GM21423 (cell line): ENCODE measurements around the gene UQCR11.

Source experiments
- ATAC-seq: cut with Tn5 transposase; IDR thresholded peaks from one replicate; pipeline ENCODE4 v1.9.1; 2021; ENCODE audit warnings: mild to moderate bottlenecking, moderate library complexity; ENCODE audit not compliant: unreplicated experiment

The UQCR11 gene

DNA sequence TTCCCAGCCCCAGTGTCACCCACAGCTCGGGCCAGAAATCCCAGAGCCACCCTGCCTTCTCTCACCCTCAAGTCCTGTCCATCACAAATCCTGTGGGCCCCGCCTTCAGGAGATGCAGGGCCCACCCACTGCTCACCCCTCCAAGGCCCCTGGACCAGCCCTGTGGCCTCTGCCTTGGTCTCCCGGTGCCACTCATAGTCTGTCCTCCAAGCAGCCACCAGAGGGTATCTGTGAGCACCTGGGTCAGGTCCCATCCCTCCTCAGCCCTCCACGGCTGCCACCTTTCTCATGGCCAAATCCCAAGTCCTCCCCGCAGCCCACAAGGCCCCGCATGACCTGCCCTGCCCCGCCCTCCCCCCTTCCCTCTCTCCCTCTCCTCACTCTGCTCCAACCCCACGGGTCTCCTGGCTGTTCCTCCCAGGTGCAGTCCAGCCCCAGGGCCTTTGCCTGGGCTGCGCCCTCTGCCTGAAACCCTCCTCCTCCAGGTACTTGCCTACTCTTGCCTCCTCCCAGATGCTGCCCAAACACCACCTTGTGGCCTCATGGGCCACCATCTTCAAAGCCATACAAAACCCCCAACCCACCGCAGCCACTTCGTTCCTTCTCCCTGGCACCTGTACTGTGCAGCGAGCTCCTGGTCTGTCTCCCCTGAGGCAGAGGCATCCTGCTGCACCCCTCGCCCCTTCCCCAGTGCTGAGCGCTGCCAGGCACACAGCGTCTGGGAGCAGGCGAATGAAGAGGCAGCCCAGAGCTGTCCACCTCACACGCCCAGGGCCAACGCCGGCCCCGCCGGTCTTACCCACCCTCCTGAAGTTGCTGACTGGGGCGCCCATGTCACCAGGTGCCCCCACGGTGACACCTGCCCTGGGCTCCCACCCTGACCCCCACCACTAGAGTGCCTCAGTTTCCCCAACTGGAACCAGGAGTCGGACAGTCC lies 13.2 kb upstream of the UQCR11 start:
- ATAC-seq = no peak

DNA sequence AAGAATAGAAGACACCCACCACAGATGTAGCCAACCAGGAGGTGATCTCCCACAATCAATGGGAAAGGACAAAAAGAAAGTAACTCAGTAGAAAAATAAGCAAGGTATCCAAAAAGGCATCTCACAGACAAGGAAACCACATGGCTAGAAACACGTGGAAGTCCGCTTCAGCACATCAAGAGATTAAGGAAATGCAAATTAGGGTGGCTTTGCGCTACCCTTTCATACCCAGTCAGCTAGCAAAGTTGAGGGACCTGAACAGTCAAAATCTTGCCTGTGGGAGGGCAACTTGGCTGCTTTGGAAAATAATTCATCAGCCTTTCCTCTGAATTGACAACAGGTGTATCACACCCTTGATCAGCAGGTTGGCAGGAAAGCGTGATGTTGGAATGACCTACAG lies 11.6 kb upstream of the UQCR11 start:
- ATAC-seq = no peak

DNA sequence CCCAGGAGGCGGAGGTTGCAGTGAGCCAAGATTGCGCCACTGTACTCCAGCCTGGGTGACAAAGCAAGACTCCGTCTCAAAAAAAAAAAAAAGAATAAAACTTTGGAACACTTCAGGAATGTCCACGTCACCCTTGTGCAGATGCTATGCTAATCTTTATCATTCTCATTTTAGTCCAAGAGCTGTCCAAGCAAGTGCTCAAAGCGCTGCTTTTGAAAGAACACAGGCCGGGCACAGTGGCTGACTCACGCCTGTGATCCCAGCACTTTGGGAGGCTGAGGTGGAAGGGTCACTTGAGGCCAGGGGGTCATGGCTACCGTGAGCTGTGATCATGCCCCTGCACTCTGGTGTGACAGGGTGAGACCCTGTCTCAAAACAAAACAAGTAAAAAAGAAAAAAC lies 11.1 kb upstream of the UQCR11 start:
- ATAC-seq = no peak

DNA sequence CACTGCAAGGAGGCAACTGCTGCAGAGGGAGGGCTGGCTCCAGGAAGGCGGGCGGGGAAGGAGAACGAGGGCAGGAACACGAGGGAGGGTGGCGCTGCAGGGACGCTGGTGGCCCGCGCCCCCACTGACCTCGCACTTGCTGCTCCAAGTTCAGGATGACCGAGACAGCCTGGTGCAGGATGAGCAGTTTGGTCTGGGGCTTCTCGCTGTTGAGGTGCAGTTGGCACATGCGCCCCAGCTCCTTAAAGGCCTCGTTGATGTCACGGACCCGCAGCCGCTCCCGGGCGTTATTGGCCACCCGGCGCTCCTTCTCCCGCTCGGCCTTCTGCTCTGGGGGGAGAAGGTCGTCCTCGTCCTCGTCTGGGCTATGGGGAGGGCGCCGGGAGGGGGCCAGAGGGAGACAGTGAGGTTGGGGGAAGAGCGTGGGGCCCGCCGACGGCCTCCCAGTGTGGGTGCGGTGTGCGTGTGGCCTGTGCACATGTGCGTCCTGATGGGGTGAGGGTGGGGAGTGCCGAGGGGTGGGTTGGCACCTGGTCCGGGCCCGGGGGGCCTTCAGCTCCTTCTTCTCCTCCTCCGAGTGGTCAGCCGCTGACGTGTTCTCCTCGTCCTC lies 10.0 kb upstream of the UQCR11 start:
- no peak for ATAC-seq

DNA sequence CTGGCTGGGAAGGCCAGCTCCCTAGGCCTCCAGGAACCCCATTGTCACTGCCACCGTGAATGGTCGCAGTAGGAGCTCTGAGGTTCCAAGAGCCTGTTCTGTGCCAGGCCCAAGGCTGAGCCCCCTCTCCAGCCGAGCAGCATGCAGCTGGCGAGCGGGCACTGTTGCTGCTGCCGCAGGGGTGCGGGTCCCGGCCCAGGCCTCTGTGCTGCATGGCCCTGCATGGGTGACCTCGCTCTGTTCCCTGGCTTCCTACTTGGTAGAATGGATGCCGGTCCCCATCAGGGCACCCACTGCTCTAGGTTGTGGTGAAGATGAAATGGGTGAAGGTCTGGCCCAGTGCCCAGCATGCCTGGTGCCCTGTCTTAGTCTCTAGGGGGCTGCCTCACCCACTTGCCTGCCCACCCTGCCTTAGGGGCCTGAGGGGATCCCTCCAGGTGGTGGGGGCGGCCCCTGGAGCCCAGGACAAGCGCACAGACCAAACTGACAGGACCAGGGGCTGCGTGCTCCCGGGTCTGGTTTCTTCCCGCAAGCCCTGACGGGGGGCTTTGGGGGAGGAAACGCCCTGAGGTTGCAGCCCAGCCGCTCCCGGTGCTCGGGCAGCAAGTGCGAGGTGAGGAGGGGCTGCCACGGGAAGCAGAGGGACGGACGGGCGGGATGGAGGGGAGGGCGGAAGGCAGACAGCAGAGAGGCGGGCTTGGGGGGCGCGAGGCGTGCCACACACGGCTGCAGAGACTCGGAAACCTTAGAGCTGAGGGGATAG lies 8.7 kb upstream of the UQCR11 start:
- ATAC-seq = no peak

DNA sequence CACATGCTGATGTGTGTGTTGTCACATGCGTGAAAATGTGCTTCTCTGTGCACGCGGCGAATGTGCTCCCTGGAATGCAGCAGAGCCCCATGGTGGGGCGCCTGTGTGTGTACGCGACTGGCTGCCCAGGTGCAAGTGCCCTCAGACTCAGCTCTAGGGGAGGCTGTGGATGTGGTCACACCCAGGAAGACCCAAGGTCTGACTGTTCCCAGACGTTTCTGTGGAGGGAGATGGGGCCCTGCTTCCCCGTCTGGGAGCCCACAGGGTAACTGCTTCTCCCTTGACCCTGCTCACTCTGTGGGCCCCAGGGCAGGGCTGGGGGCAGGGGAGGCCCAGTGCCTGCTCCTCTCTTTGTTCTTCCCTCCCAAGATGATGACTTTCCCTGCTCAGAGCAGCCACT lies 7.9 kb upstream of the UQCR11 start:
- ATAC-seq = no peak

DNA sequence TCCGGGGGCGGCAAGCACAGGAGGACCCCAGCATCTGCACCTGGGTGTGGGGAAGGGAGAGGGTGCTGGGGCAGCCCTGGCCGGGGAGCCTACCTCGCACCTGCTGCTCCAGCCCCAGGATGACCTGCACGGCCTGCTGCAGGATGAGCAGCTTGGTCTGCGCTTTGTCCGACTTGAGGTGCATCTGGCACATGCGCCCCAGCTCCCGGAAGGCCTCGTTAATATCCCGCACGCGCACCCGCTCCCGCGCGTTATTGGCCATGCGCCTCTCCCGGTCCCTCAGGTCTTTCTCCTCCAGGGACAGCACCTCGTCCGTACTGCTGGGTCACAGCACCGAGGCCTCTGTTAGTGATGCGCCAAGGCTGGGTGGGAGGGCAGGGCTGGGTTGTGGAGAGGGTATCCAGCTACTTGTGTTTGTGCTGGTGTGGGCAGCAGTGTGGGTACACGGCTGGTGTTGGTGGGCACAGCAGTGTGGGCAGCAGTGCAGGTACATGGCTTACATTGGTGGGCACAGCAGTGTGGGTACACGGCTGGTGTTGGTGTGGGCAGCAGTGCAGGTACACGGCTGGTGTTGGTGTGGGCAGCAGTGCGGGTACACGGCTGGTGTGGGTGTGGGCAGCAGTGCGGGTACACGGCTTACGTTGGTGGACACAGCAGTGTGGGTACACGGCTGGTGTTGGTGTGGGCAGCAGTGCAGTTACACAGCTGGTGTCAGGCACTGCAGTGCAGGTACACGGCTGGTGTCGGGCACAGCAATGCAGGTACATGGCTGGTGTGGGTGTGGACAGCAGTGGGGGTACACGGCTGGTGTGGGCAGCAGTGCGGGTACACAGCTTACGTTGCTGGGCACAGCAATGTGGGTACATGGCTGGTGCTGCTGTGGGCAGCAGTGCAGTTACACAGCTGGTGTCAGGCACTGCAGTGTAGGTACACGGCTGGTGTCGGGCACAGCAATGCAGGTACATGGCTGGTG lies 7.1 kb upstream of the UQCR11 start:
- no peak for ATAC-seq

DNA sequence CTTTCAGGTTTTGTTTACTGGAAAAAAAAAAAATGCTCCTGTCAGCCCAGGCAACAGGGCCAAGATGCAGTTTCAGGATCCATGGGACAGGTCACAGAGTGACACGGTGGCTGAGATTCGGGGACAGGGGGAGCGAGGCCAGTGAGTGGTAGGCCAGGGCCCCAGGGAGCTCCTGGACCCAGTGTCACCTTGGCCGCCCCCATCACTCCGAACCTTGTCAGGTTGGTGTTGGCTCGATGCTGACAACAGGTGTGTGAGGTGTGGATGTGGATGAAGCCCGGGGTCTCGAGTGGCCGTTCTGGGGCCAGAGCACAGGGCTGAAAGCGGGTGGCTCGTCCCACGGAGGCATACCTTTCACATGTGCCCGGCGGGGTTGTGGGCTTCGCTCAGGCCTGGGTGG lies 6.1 kb upstream of the UQCR11 start:
- ATAC-seq = no peak

DNA sequence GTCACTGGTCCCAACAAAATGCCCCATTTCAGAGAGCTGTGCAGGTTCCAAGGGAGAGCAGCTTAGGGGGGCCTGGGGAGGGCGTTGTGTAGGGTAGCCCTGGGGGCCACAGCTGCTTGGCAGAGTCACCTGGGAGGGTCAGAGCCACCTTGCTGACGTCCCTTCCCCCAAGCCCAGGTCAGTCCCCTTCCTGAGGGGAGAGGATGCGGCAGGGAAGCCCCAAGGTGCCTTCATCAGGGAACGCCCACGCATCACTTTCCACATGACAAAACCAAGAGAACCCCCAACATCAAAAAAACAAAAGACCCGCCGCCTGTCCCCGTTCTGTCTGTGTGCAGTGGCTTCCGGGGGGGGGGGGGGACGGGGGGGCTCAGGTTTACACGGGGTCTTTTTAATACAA lies 5.3 kb upstream of the UQCR11 start:
- no peak for ATAC-seq

DNA sequence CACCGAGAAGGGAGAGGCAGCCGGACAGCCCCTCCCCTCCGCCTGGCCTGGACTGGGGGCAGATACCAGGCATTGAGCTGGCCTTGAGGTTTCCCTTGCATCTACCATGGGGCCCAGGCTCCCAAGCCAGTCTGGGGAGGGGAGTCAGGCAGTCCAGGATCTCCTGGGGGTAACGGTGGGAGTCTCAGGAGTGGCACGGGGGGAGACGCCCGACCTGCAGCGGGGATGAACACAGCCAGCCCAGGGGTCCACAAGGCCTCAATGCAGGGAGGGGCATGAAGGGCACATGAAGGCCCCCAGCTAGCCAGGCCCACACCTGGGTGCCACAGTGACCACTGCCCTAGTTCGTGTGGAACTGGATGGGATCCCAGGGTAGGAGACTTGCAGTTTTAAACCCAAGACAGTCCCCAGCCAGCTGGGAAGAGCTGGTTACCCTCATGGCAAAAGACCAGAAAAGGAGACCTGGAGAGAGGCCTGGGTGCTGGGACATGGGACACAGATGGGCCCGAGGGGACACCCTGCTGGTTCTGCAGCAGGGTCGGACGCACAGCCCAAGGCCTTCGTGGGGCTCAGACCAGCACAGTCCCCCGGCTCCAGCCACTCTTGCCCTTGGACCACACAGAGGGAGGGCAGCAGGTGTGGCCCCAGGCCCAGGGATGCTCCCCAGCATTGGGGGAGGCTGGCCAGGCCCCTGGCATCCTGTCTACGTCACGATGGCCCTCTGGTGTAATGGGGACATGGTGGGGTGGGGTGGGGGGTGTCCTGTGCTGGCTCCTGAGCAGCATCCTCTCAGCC lies 4.6 kb upstream of the UQCR11 start:
- ATAC-seq = no peak

DNA sequence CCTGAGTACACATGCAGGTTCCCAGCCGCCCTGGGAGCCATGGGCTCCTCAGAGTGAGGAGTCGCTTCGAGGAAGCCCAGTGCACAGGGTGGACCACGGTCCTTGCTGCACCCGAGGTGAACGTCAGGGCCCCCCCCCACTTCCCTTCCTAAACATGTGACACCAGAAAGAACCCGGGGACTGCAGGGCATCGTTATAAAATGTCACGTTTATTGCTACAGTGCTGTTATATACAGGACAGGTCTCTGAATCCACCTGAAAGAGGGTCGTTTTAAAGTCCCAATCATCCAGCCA lies 3.8 kb upstream of the UQCR11 start:
- no peak for ATAC-seq

DNA sequence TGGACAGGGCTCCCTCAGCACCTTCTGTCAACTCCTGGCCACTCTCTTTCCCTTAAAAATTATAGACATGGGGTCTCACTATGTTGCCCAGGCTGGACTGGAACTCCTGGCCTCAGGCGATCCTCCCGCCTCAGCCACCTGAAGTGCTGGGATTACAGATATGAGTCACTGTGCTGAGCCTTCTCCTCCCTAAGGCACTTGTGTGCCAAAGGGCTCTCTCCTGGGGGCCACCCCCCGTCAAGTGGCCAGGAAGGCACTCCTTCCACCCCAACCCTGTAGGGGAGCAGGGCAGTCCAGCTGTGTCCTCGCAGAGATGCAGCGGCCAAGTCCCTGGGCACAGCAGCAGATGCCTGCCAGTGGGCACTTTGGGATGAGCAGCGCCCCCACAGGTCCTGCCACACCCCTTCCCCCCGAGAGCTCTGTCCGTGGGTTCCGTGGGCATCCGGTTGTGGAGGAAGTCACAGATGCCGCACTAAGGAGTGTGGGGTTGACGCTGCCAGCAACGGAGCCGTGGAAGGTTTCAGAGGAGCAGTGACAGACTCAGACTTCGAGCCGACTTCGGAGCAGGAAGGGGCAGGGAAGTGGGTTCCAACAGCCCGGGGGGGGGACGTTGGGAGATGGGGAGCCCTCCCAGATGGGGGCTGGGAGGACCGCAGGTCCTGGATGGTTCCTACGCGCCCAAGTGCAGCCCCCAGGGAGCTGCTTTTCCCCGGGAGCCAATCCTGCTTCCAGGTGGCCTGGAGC lies 3.3 kb upstream of the UQCR11 start:
- ATAC-seq = no peak

DNA sequence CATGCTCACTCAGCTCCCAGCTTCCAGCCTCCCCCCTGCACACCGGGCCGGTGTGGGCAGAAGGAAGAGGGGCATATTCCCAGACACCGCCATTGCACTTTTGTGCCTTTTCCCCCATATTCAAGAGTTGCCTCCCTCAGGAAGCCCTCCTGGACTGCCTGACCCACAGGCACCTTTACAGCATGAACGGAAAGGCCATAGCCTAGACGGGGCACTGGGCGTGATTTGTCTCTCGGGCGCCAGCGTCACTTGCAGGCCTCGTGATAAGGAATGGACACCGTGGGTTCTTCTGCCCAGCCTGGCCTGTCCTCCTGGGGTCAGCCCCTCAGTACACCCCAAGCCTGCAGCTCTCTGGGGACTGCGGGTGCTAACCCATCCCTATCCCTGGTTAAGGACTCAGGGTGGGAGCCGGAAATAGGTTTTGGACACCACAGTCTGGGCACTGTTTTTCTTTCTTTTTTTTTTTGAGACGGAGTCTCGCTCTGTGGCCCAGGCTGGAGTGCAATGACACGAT lies 933 bp upstream of the UQCR11 start:
- ATAC-seq = no peak

DNA sequence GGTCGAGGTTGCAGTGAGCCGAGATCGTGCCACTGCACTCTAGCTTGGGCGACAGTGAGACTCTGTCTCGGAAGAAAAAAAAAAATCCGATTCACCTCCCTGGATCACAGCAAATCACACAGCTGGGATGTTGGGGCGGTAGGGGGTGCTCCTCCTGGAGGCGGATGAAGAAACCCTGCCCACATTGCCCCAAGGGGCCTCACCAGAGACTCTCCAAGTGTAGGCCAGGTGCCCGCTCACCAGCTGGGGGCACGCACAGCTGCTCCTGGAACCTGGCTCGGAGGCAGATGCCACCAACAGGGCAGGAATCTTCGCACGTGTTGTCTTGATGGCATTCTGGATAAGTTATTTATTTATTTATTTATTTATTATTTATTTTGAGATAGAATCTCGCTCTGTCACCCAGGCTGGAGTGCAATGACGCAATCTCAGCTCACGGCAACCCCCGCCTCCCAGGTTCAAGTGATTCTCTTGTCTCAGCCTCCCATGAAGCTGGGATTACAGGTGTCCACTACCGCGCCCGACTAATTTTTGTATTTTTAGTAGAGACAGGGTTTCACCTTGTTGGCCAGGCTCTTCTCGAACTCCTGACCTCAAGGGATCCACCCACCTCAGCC lies 3.1 kb downstream of the UQCR11 start:
- ATAC-seq = no peak

DNA sequence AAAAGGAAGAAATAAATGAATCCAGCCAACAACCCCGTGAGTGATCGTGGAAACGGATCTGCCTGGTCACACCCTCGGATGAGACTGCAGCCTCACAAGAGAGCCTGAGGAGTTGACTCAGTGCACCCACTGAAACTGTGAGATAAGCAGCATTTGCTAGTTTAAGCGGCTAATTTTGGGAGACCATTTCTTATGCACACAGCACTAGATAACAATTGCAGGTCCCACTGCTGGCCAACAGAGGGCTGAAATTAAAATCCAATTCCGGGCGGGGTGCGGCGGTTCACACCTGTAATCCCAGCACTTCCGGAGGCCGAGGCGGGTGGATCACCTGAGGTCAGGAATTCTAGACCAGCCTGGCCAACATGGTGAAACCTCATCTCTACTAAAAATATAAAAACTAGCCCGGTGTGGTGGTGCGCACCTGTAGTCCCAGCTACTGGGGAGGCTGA lies 3.6 kb downstream of the UQCR11 start:
- no peak for ATAC-seq

DNA sequence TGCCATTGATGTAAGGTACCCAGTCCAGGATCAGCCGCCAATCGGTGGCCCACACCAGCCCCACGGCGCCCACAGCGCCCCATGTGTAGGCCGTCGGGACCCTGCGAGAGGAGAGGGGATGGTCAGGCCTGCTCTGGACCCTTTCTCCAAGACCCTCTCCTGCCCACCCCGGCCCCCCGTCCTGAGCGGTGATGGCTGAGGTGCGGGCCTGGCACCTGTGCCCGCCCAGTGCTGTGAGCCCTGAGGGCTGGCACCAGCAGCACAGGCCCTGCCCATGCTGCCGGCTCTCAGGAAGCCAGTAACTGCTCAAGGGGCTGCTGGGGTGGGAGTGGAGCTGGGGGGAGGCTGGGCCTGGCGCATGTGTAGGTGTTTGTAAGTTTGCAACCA lies 5.8 kb downstream of the UQCR11 start:
- ATAC-seq = no peak

DNA sequence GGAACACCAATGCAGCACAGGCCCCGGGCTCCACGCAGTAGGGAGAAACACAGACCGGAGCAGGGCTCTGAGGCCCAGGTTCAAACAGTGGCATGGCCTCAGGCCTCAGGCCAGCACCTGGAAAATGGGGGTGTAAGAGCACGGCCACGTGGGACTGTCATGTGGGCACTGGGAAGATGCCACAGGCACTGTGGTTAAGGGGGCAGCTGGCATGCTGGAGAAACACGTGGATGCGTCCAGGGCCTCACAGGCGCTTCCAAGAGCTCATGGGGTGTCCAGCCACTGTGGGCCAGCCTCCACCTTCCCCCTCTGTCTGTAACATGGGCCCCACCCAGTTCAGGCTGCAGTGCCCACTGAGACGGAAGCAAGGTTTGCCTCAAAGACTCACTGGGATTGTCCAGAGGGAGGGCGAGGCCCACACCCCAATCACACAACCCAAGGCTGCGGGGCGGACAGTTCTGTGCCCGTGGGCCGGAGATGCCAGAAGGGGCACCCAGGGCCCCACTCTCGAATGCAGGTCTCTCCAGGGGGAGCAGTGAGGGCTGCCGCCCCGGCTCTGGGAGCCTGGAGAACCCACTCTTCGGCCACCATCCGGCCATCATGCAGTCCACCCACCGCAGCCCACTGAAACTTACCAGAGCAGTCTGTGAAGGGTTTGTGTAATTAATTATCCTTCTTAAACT lies 6.3 kb downstream of the UQCR11 start:
- no peak for ATAC-seq

DNA sequence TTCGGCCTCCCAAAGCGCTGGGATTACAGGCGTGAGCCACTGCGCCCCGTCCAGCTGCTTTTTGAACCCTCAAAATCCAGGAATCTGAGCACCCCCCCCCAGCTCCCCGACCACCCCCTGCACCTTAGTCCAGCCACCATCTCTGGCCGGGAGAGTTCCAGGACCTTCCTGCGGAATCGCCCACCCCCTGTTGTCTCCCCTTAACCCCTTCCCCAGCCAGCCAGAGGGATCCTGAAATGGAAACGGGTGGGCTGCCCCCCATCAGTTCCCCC lies 11.8 kb downstream of the UQCR11 start:
- no peak for ATAC-seq
